VCaP (cell line): Measurements from ENCODE around the gene USP9X.
"Not testable (repeated sequence)": the region's sequence is repeated elsewhere in the genome, so short reads cannot be mapped to it uniquely, and the experiment has no call there.

Experiments used
- H3K27ac ChIP-seq: fragments of 450-650 bp; 2 replicates; pipeline ENCODE4 v1.5.1; 2017
- CTCF ChIP-seq: fragments of 450-650 bp; conservative IDR thresholded peaks from 2 replicates; pipeline ENCODE4 v1.5.1; 2017; ENCODE audit warnings: mild to moderate bottlenecking, moderate library complexity

USP9X gene

GRCh38 chrX:41259516-41259915 is 174.3 kb downstream of the USP9X start:
- no peak overlapping the region for H3K27ac ChIP-seq
- no peak for TF ChIP-seq CTCF

DNA sequence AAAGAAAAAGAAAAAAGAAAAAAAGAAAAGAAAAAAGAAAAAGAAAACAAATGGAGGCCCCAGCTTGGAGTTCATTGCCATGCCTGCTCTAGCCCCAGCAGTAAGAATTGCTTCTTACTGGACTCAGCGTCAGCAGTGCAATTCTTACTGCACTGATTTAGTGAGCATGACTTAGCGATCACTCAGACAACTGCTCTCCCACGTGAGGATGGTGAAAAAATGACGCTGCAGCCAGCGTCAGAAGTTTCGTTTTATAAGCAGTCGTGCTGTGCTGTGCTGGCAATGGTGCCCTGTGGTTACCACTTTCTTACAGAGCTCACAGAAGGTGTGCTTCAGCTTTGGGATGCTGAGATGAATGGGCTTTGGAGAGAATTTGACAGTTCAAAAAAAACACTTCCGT is 180.4 kb downstream of the USP9X start:
- no peak for TF ChIP-seq CTCF
- no peak overlapping the region for H3K27ac ChIP-seq

DNA sequence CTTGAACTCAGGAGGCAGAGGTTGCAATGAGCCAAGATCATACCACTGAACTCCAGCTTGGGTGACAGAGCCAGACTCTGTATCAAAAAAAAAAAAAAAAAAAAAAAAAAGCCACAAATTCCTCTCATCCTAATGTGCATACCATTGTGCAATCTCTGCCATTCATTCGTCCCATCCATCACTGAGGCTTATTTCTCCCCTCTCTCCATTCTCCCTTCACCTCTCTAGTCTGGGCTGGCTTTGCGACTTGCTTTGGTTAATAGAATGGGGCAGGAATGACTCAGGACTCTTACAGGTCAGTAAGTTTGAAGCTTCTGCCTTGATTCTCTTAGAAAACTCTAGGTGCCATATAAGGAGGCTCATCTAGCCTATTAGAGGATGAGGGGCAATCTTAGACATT is 188.4 kb downstream of the USP9X start:
- TF ChIP-seq CTCF: no peak
- no peak overlapping the region for H3K27ac ChIP-seq

DNA sequence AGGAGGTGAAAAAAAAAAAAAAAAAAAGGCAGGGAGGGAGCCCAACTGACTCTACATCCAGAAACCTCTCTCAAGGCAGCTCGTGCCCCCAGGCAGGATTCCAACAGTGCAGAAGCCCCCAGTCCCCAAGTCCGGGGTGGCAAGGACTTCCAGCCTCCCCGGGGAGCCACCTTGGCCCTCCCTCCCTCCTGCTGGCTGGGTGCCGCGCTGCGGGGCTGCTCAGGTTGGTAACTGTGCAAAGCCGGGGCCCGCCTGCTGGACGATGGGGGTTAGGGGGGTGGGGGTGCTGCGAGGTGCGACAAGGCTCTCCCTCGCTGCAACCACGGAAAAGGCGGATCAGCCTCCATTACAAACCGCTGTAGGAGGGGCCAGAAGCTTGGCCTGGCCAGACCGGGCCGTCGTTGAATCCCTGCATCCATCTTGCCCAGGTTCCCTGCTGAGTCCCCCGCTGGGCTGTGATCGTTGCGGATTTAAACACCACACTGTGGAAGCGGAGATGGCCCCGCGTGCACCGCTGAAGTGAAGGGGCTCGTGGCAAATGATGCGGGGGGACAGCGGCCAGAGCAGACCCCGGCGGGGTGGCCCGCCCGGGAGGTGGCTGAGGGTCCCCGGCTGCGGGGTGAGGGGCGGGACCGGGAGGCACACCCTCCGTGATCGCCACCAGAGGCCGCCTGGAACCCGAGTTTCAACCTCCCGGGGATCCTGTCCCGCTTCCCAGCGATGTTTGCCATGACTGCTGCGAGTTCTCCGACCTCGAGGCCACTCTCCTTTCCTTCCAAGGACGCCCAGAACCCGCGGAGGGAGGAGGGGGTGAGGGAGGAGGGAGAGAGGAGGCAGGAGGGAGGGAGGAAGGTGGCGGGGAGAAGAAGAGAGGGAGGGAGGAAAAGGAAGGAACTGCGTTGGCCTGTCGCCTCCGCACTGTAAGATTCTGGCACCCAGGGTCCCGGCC is 190.7 kb downstream of the USP9X start:
- peak overlapping the region; percentile 80 for H3K27ac ChIP-seq
- peak; percentile 61 for TF ChIP-seq CTCF

GRCh38 chrX:41276661-41277506 is 191.6 kb downstream of the USP9X start:
- peak overlapping the region; percentile 80 for H3K27ac ChIP-seq
- no peak for TF ChIP-seq CTCF

- H3K27ac ChIP-seq: not testable (repeated sequence)
These were observed 197.1 kb downstream of the USP9X start for GRCh38 chrX:41282307-41282706.

DNA sequence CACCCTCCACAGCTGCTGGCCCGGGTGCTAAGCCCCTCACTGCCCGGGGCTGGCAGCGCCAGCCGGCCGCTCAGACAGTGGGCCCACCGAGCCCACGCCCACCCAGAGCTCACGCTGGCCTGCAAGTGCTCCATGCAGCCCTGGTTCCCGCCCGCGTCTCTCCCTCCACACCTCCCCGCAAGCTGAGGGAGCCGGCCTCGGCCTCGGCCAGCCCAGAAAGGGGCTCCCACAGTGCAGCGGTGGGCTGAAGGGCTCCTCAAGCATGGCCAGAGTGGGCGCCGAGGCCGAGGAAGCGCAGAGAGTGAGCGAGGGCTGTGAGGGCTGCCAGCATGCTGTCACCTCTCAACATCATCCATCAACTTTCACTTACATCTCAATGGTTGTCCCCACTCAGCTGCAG is 200.7 kb downstream of the USP9X start:
- H3K27ac ChIP-seq: not testable (repeated sequence)
